ENCODE measurements around the gene MYO18B.

MYO18B gene

GRCh38 chr22:25797498-25798290, 55.7 kb downstream of the MYO18B start:
- Histone ChIP-seq H3K9me3 (no peaks in the 10 kb centered on the region), H3K4me1 (no peaks in the 10 kb centered on the region), H3K27ac (no peak overlapping the region), H3K36me3 (no peaks in the 10 kb centered on the region), H3K4me3 (no peak overlapping the region), H3K27me3 (no peaks in the 10 kb centered on the region)
- TF ChIP-seq CTCF (IDR thresholded peaks at IDR 0.05) = no peak
- intact Hi-C loops (cut with DNase I; ENCODE audit: low total_unique reads) = no loop called here
- DNase-seq = no peak

GRCh38 chr22:25800766-25801165, 58.8 kb downstream of the MYO18B start:
- Histone ChIP-seq H3K27ac (no peak overlapping the region), H3K9me3 (no peaks in the 10 kb centered on the region), H3K4me3 (no peak overlapping the region), H3K36me3 (no peaks in the 10 kb centered on the region), H3K27me3 (no peaks in the 10 kb centered on the region), H3K4me1 (no peaks in the 10 kb centered on the region)
- intact Hi-C loops (cut with DNase I; ENCODE audit: low total_unique reads) = no loop called here
- no peak for DNase-seq
- TF ChIP-seq CTCF (IDR thresholded peaks at IDR 0.05) = no peak

- H3K36me3 ChIP-seq = no peaks in the 10 kb centered on the region
- no peak overlapping the region for H3K27ac ChIP-seq
- DNase-seq = no peak
- no peak for TF ChIP-seq CTCF (IDR thresholded peaks at IDR 0.05)
- no peaks in the 10 kb centered on the region for H3K27me3 ChIP-seq
- intact Hi-C loops (cut with DNase I; ENCODE audit: low total_unique reads) = no loop called here
- H3K4me1 ChIP-seq = no peaks in the 10 kb centered on the region
- H3K4me3 ChIP-seq = no peak overlapping the region
- peaks cover 0 to under 1% (median 0%) of the 10 kb centered on the region in 3 donors for H3K9me3 ChIP-seq
These were observed 60.0 kb downstream of the MYO18B start for GRCh38 chr22:25802018-25802417.

- no peak for TF ChIP-seq CTCF (IDR thresholded peaks at IDR 0.05)
- no peak overlapping the region for H3K27ac ChIP-seq
- H3K4me1 ChIP-seq = no peaks in the 10 kb centered on the region
- intact Hi-C loops (cut with DNase I; ENCODE audit: low total_unique reads) = no loop called here
- DNase-seq = no peak
- H3K36me3 ChIP-seq = no peaks in the 10 kb centered on the region
- H3K4me3 ChIP-seq = no peak overlapping the region
- no peaks in the 10 kb centered on the region for H3K27me3 ChIP-seq
- peaks cover 0 to 6% (median 0%) of the 10 kb centered on the region in 3 donors for H3K9me3 ChIP-seq
These were observed 62.7 kb downstream of the MYO18B start for GRCh38 chr22:25804676-25805075.

GRCh38 chr22:25806579-25806978, 64.6 kb downstream of the MYO18B start:
- DNase-seq = no peak
- H3K36me3 ChIP-seq = no peaks in the 10 kb centered on the region
- H3K27ac ChIP-seq = no peak overlapping the region
- H3K9me3 ChIP-seq = peaks cover 0 to 6% (median 0%) of the 10 kb centered on the region in 3 donors
- H3K4me1 ChIP-seq = no peaks in the 10 kb centered on the region
- intact Hi-C loops (cut with DNase I; ENCODE audit: low total_unique reads) = no loop called here
- no peaks in the 10 kb centered on the region for H3K27me3 ChIP-seq
- TF ChIP-seq CTCF (IDR thresholded peaks at IDR 0.05) = no peak
- H3K4me3 ChIP-seq = no peak overlapping the region

All from tibial artery (tissue), 4 donors.